ENCODE measurements around the gene TMEM168.
"Not testable (repeated sequence)": the region's sequence is repeated elsewhere in the genome, so short reads cannot be mapped to it uniquely, and the experiment has no call there.

Gene TMEM168

GRCh38 chr7:112781110-112781509, 9.1 kb downstream of the TMEM168 start:
- no peak for DNase-seq

GRCh38 chr7:112779667-112780066, 10.5 kb downstream of the TMEM168 start:
- no peak for DNase-seq

GRCh38 chr7:112777406-112777805, 12.8 kb downstream of the TMEM168 start:
- no peak for DNase-seq

GRCh38 chr7:112771166-112771565, 19.0 kb downstream of the TMEM168 start:
- no peak for DNase-seq

- DNase-seq, result no peak
Measured at GRCh38 chr7:112770051-112770450, 20.1 kb downstream of the TMEM168 start.

- no peak for DNase-seq
Measured at GRCh38 chr7:112765105-112765504, 25.1 kb downstream of the TMEM168 start.

GRCh38 chr7:112763996-112764395, 26.2 kb downstream of the TMEM168 start:
- no peak for DNase-seq

GRCh38 chr7:112763298-112763697, 26.9 kb downstream of the TMEM168 start:
- no peak for DNase-seq

GRCh38 chr7:112759905-112760304, 30.3 kb downstream of the TMEM168 start:
- no peak for DNase-seq

GRCh38 chr7:112757337-112757736, 32.9 kb downstream of the TMEM168 start:
- no peak for DNase-seq

GRCh38 chr7:112753298-112753697, 36.9 kb downstream of the TMEM168 start:
- no peak for DNase-seq

GRCh38 chr7:112752576-112752975, 37.6 kb downstream of the TMEM168 start:
- DNase-seq, result no peak

- DNase-seq, result no peak
Measured at GRCh38 chr7:112749775-112750174, 40.4 kb downstream of the TMEM168 start.

GRCh38 chr7:112748381-112748780, 41.8 kb downstream of the TMEM168 start:
- DNase-seq, result no peak

GRCh38 chr7:112745635-112746034, 44.6 kb downstream of the TMEM168 start:
- DNase-seq, result no peak

GRCh38 chr7:112744818-112745217, 45.4 kb downstream of the TMEM168 start:
- DNase-seq, result no peak

- DNase-seq, result no peak
Measured at GRCh38 chr7:112743811-112744210, 46.4 kb downstream of the TMEM168 start.

GRCh38 chr7:112740667-112741066, 49.5 kb downstream of the TMEM168 start:
- DNase-seq, result no peak

GRCh38 chr7:112739436-112740180, 50.6 kb downstream of the TMEM168 start:
- DNase-seq, result no peak

- no peak for DNase-seq
Measured at GRCh38 chr7:112735261-112735660, 54.9 kb downstream of the TMEM168 start.

- DNase-seq, result not testable (repeated sequence)
Measured at GRCh38 chr7:112731324-112731723, 58.9 kb downstream of the TMEM168 start.

GRCh38 chr7:112726076-112726475, 64.1 kb downstream of the TMEM168 start:
- DNase-seq, result no peak

GRCh38 chr7:112723416-112723815, 66.8 kb downstream of the TMEM168 start:
- DNase-seq, result no peak

- no peak for DNase-seq
Measured at GRCh38 chr7:112721366-112721765, 68.8 kb downstream of the TMEM168 start.

GRCh38 chr7:112715525-112715924, 74.7 kb downstream of the TMEM168 start:
- no peak for DNase-seq
